Astrocyte of the hippocampus (primary cell): ENCODE data around the gene ARL2BP.
A peak's percentile ranks its signal among the peaks of the same experiment; 100 is the strongest.
"Not testable (repeated sequence)": the region's sequence is repeated elsewhere in the genome, so short reads cannot be mapped to it uniquely, and the experiment has no call there.

Source experiments
- DNase-seq: peaks from one replicate; pipeline ENCODE4 v3.0.0; 2011; ENCODE audit warnings: low read depth, low spot score

The ARL2BP gene

DNA sequence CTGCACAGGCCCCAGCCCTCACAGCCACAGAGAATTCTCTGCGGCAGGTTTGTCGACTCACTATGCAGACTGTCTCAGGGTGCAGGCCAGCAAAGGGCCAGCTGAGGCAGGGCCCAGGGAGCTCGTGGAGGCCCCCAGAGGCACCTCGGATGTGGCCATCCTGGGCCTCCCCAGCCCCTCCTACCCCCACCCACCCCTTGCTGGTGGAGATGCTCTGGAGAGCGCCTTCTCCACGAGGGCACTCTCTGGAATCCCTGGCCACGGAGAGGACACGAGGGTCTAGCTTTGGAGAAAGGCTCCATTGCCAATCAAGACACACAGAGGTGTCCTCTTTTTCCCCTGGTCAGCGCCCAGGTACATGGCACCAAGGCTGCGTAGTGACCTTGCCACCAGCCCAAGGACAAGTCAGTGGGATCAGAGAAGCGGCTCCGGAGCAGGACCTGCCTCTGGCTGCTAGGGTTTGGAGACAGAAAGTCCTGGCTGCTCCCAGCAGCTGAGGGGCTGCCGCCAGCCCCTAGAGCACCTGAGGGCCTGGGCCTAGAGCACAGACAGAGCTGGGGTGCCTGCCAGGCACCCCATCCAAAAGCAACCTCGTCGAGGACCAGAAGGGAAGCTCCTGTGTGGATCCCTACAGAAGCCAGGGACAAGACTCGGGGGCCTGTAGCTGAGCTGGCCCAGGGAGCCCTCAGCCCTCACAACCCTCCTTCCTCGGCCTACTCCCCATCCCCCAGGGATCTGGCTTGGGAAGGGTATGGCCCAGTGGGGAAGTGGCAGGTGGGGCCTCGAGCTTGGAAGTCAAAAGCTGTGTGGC, 18.7 kb downstream of the ARL2BP start:
- DNase-seq: no peak

DNA sequence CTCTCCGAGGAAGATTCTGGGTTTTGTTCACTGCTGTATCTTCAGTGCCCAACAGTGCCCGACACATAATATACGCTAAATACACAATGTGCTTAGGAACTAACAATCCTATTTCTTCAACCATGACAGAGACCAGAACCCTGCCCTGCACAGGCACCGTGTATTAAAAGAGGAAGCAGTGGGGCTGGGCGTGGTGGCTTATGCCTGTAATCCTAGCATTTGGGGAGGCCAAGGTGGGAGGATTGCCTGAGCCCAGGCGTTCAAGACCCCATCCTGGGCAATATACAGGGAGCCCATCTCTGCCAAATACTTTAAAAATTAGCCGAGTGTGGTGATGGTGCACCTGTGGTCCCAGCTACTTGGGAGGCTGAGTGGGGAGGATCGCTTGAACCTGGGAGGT, 19.3 kb downstream of the ARL2BP start:
- DNase-seq: no peak

DNA sequence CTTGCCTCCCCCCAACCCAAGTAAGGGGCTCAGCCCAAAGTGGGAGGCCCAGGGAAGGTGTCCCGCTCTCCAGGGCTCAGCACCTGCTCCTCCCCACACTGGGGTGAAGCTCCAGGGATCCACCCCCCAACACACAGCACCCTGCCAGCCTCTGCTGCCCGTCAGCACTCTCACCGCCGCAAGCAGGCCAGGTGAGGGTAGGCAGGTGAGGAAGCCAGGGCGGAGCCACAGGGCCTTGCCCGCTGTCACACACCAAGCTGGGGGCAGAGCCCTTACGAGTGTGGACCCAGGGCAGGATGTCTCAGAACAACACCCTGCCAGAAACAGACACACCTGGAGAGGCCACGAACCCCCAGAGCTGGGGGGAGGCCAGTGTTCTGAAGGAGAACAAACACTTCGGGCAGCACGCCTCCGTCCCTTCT, 19.9 kb downstream of the ARL2BP start:
- DNase-seq: no peak

DNA sequence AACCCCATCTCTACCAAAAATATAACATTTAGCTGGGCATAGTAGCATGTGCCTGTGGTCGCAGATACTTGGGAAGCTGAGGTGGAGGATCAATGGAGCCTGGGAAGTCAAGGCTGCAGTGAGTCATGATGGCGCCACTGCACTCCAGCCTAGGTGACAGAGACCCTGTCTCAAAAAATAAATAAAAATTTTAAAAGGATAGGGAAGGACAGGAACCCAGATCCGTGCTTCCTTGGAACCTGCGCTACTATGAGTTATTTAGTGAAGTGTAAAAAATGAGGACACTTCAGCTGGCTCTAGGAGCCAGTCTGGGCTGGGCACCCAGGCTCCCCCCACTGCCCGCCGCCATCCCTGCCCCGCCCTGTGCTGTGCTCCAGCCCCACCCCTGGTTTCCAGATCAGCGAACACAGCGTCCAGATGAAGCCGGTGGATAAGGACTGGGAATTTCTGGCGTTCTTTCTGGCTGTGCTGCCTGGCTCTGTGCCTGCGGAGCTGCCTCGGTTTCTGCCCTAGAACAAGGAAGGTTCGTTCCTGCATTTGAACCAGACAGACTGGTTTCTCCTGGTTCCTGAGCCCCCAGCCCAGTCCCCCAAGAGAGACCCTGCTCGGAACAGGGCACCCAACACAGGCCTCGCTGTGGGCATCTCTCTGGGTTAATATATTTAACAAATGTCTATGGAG, 20.9 kb downstream of the ARL2BP start:
- peak; percentile 81 for DNase-seq

DNA sequence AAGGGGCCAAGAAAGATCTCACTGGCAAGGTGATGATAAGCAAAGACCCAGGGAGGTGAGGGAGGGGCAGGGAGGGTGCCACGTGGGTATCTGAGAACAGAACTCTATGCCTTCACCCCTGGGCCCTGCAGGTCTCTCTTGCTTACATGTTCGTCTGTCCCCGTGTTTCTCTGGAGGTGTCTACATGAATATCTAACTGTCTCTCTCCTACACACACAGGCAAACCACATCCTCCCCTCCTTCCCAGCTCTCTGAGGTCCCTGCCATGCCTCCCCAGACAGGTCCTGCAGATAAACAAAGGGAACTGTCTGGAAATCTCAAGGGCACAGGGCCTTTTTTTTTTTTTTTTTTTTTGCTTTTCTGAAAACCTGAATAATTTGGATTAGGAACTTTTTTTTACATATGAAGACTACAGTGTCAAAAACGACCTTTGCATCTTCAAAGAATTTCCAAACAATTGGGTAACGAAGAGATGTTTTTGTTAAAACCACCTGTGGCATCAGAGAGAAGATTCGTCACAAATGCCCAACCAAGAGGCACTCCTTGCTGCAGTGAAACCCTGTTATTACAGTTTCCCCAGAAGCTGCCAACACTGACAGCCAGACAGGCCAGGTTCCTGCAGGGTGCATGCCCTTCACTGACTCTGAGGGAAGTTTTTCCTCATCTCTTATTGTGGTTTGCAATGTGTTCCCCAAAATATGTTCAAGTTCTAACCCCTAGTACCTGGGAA, 21.6 kb downstream of the ARL2BP start:
- no peak for DNase-seq

DNA sequence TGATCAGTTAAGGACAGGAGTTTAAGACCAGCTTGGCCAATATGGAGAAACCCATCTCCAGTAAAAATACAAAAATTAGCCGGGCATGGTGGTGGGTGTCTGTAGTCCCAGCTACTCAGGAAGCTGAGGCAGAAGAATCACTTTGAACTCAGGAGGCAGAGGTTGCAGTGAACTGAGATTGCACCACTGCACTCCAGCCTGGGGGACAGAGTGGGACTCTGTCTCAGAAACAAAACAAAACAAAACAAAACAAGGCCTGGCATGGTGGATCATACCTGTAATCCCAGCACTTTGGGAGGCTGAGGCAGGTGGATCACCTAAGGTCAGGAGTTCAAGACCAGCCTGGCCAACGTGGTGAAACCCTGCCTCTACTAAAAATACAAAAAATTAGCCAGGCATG, 22.3 kb downstream of the ARL2BP start:
- DNase-seq: not testable (repeated sequence)

DNA sequence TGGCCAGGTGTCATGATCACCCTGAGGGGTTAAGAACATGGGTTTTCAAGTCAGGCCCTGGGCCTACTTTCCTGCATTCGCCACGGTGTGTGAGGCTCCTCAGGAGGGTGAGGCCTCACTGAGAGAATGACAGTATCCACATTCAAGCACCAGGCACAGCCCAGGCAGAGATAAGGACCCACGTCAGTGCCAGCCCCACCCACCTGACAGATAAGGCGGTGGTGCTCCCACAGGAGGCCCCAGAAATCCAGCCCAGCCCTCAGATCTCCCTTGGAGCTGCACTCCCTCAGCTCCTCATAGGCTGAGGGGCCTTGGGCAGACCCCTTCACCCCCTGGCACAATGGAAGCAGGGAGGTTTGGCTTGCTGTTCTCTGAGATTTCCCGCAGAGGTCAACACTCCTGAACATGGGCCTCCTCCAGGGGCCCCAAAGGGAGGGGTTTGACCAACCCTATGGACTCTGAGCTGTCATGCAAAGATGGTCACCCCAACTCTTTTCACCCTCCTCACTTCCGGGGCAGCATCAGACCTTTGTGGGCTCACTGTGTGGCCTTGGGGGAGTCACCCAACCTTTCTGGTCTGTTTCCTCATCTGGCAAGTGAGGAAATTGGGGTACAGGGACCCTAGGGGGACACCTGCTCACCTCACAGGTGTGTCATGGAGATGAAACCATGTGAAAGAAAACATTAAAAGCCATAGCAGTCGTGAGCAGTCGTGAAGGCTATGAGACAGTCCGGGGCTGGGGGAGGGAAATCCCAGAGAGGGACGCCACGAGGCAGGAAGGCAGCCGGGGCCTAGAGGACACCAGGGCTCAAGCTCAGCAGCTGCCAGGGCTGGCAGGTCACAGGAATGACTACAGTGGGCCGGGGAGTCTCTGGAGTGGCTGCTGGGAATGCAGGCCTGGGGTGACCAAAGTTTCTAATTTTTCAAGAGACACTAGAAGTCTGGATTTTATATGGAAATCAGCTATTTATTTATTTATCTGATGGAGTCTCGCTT, 24.0 kb downstream of the ARL2BP start:
- DNase-seq: no peak

DNA sequence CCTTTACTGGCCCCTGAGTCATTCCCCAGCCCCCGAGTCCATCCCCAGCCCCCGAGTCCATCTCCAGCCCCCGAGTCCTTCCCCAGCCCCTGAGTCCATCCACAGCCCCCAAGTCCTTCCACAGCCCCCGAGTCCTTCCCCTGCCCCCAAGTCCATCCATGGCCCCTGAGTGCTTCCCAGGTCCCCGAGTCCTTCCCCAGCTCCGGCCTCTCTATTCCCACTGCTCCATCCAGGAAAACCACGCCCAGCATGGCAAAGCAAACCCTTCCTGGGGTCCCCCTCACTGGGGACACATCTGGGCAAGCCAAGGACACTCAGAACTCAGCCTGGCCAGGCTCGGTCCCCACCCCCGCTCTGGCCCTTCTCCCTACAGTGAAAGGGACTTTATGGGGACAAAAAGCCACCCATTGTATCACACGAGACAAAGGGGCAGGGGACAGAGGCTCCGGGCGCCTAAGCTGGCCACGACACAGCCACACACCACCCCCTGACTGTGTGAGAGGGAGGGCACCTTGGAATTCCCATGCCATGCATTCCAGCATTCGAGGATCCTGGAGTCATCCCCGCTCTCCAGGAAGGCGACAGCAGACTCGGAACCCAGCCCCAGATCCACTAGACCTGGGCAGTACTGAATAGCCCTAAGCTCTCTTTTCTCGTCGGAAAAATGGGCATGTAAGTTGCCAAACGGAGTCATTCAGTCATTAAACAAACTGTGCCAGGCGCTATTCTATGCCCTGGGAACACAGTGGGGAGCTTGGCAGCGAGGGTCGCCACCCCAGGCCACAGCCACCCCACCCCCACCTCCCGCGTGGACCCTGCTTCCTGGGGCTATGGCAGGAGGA, 25.4 kb downstream of the ARL2BP start:
- no peak for DNase-seq

DNA sequence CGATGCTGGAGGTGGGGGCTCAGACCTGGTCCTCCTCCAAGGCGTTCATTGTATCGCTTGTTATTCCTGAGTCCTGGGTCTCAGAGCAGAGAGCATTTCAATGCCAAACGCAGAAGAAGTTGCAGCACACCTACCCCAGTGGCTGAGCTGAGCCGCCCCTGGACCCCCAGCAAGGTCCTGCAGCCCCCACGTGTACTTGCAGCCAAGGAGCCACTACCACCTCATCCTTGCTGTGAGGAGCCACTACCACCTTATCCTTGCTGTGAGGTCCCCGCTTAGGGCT, 25.9 kb downstream of the ARL2BP start:
- no peak for DNase-seq

DNA sequence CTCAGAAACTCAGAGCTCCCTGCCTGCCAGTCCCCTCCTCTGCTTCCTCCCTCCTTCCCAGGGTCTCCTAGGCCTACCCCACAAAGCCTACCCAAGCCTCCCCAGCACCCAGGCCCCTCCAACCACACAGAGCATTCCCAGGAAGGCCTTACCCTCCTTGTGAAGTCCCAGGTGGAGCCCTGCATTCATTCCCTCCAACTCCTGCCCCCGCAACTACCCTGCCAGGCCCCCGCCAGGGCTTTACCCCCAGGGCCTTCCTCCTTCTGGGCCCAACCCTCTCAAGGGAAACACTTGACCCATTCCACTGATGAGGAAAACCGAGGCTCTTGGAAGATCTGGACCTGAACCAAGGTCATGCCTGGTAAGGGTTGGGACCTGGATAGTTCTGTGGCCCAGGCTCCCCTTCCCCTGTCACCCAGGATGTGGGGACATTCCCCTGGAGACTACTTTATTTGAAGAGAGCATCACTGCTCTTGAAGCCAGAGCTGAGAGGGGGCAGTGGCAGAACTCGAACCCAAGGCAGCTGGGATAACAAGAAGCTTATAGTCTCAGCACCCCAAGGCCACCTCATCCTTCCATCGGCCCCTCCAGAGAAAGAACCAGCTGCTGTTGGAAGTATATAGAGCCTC, 26.9 kb downstream of the ARL2BP start:
- no peak for DNase-seq

DNA sequence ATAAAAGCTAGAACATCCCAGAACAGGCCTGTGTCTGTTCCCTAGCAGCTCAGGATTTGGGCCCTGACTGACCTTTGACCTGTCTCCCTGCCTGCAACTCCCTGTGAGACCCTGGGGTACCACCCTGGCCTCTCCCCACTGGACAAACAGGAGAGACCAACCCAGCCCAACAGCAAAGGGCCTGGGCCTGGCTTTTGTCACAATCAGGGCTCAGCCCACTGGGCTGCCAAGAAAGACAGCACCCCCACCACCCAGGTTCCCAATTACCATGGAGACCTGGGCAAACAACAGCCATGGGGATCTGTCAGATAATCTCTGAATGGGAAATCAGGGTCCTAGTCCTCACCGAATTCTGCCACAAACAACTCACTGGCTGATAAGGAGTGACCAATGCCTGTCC, 28.3 kb downstream of the ARL2BP start:
- DNase-seq: no peak

DNA sequence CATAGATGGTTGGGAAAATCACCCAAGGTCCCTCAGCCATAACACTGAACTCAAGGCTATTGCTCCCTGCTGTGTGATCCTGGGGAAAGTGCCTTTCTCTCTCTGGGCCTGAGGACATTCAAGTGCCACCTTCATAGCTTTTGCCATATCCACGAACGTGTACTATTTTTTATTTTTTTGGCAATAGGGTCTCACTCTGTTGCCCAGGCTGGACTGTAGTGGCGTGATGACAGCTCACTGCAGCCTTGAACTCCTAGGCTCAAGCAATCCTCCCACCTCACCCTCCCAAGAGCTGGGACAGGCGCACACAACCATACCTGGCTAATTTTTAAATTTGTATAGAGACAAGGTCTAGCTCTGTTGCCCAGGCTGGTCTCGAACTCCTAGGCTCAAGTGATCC, 28.8 kb downstream of the ARL2BP start:
- no peak for DNase-seq

DNA sequence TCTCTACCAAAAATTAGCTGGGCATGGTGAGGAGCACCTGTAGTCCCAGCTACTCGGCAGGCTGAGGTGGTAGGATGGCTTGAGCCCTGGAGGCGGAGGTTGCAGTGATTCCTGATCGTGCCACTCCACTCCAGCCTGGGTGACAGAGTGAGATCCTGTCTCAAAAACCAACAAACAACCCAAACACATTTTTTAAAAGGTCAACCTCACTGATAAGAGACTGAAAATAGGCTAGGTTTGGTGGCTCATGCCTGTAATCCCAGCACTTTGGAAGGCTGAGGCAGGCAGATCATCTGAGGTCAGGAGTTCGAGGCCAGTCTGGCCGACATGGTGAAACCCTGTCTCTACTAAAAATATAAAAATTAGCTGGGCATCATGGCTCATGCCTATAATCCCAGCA, 30.9 kb downstream of the ARL2BP start:
- not testable (repeated sequence) for DNase-seq

DNA sequence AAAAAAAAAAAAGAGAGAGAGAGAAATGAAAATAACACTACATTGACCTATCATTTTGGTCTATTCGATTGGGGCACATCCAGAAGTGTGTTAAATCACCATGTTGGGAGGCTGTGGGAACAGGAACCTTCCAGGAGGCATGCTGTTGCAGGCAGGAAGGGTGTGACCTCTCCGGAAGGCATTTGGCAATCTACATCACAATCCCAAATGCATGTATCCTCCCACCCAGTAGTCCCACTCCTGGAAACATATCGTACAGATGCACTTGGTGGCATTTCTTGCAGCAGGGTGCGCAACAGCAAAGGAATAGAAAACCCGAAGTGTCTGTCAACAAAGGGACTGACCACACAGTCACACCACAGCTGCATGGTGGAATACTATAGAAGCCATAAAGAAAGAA, 31.5 kb downstream of the ARL2BP start:
- no peak for DNase-seq

DNA sequence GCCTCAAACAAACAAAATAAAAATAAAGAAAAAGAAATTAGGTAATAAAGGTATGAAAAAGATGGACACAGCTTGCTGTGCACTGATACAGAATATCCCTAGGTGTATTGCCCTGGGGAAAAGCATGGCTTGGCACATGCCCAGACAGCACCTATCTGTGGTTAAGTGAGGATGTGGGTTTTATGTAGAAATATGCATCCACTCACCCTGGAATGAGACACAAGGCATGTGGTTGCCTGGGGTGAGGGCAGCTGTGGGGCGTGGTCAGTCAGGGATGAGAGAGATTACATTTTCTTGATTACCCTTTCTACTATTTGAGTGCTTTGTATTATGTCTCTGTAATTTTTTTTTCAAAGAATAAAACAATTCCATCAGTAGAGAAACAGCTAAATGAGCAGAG, 32.5 kb downstream of the ARL2BP start:
- peak; percentile 79 for DNase-seq

DNA sequence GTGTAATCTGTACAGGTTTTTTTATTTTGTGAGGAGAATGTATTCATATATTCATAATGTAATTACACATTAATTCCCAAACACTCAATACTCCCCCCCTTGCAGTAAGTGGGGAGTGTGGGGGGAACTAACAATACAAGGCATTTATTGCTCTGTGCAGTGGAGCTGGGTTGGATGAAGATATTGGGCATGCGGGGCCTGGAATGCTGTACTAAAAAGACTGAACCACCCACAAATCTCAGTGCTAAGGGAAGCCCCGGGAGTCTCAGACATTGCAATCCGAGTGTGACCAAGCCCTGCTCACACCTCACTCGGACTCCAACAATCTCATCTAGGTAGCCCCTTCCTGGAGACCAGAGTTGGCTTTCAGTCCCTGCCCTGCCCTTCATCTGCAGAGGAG, 33.4 kb downstream of the ARL2BP start:
- DNase-seq: no peak

DNA sequence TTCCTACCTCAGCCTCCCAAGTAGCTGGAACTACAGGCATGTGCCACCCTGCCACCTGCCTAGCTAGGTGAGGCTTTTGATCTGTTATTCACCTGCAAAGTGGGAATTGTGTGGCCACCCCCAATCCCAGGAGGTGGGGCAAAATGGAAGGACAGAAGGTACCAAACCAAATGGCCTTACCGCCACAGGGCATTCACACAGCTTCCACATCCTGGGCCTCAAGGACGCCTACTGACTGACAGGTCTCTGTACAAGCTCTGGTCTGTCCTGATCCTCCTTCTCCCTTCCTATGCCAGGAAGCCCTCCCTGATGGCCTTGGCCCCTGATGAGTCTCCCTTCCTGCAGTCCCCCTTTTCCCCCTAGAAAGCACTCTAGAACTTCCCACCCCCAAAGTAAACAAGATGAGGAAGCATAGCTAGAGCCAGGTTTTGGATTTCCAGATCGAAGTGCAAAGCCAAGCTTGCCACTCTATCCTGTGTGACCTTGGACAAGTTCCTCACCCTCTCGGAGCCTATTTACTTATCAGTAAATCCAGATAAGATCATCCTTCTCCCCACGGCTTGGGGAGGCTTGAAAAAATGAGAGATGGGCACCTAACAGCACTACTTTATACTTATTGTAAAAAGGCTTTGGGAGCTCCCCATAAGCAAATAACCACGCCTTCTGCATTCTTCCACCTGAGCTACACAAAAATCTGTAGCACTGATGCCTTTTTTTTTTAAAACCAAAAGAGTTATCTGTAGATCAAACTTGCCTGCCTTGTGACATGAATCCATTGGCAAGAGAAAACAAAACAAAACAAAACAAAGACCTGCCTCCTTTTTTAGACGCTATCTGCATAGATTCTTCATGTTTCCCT, 35.0 kb downstream of the ARL2BP start:
- DNase-seq: no peak

DNA sequence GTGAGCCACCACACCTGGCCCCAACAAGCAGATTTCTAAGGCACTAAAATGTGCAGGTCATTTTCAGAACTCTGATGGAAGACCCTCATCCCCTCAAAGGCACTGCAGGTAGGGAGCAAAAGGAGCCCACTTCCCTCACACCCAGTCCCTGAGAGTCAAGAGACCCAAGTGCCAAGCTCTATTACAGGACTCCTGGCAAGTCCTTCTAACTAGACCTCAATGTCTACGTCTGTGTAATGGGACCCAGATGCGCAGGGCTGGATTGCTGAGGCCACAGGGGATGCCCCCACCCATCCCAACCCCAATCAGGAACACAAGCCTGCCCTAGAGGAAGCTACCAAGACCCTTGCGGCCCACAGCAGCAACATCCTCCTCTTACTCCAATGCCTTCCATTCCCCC, 36.7 kb downstream of the ARL2BP start:
- no peak for DNase-seq

DNA sequence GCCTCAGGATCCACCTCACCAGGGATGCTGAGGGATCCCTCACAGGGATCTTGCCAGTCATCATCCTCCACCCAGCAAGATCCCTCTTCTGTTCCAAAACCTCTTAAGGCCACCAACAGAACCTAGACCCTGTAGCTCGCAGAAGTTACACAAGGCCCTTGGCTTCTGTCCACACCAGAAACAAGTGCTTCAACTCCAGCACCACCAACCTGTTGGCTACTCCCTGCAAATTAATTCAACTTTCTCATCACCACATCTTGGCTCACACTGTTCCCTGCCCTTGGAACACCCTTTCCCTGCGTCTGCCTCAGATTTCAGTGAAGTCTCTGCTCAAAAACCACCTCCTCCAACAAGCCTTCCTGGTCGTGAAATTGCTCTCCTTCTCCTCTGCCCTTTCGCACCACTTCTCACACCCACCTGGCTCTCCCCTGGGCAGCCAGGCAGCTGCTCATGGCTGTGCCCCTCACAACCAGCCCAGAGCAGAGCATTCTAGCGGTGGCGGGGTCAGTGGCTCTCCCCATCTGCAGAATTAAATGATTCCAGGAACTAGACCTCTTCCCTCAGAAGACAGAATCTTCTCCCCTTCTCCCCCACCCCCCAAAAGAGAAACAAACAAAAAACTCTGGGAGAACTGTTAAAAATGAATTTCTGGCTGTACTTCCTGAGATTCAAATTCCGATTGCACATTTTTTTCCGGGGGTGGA, 37.6 kb downstream of the ARL2BP start:
- no peak for DNase-seq
